Measurements from ENCODE around the gene ORC1. TPM values are rescaled to one million over a fixed set of nuclear protein-coding genes. Genes with fewer than 3 reads are reported as not detected.

ORC1 gene
- total RNA-seq, 2 donors from 2014 or later: 2.2 to 3.3 TPM

GRCh38 chr1:52343979-52344378 lies 60.2 kb downstream of the ORC1 start:
- Histone ChIP-seq H3K36me3 (no peaks in the 10 kb centered on the region), H3K4me1 (replicated peaks) (no peaks in the 10 kb centered on the region), H3K9me3 (no peaks in the 10 kb centered on the region), H3K4me3 (no peak overlapping the region), H3K27me3 (replicated peaks; ENCODE audit: insufficient read depth) (no peaks in the 10 kb centered on the region), H3K27ac (no peak overlapping the region)
- WGBS: 87% methylated on average over 3 of the region's 3 CpGs
- intact Hi-C loops (cut with DNase I): no loop called here
- DNase-seq (ENCODE audit: low spot score): no peak
- TF ChIP-seq, protein P1, sequence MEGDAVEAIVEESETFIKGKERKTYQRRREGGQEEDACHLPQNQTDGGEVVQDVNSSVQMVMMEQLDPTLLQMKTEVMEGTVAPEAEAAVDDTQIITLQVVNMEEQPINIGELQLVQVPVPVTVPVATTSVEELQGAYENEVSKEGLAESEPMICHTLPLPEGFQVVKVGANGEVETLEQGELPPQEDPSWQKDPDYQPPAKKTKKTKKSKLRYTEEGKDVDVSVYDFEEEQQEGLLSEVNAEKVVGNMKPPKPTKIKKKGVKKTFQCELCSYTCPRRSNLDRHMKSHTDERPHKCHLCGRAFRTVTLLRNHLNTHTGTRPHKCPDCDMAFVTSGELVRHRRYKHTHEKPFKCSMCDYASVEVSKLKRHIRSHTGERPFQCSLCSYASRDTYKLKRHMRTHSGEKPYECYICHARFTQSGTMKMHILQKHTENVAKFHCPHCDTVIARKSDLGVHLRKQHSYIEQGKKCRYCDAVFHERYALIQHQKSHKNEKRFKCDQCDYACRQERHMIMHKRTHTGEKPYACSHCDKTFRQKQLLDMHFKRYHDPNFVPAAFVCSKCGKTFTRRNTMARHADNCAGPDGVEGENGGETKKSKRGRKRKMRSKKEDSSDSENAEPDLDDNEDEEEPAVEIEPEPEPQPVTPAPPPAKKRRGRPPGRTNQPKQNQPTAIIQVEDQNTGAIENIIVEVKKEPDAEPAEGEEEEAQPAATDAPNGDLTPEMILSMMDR (IDR thresholded peaks at IDR 0.05): no peak
- no peak for TF ChIP-seq POLR2A (IDR thresholded peaks at IDR 0.05)
- no peak for TF ChIP-seq POLR2AphosphoS5 (IDR thresholded peaks at IDR 0.05)

DNA sequence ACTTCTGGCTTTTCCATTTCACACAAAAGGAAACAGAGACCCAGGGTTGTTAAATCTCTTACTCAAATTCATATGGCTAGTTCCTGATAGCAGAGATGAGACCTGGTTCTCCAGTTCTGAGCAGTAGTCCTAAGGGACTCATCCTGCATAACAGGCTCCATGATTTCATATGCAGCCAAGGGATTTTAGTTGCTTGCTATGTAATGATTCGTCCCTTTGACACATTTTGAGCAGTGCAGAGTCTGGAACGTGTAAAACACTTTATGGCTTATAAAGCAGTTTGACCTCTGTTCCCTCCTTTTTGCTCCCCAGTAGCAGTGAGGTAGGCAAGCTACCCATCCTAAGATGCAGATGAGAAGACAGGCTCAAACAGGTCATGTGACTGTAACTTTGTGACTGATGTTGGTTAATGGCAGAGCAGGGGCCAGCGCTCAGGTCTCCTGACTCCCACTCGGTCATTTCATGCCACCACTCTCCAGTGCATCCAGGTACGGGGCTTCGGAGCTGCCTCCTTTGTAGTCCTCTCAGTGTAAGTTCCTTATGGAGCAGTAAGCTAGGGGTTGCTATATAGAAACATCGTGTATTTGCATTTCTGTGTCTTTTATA lies 62.5 kb downstream of the ORC1 start:
- Histone ChIP-seq H3K27me3 (replicated peaks; ENCODE audit: insufficient read depth) (no peaks in the 10 kb centered on the region), H3K36me3 (no peaks in the 10 kb centered on the region), H3K27ac (no peak overlapping the region), H3K9me3 (no peaks in the 10 kb centered on the region), H3K4me3 (no peak overlapping the region), H3K4me1 (replicated peaks) (no peaks in the 10 kb centered on the region)
- no peak for DNase-seq (ENCODE audit: low spot score)
- intact Hi-C loops (cut with DNase I): no loop called here
- no peak for TF ChIP-seq POLR2AphosphoS5 (IDR thresholded peaks at IDR 0.05)
- no peak for TF ChIP-seq POLR2A (IDR thresholded peaks at IDR 0.05)
- TF ChIP-seq, protein P1 (IDR thresholded peaks at IDR 0.05): no peak
- WGBS: 68% methylated on average over 7 of the region's 7 CpGs

DNA sequence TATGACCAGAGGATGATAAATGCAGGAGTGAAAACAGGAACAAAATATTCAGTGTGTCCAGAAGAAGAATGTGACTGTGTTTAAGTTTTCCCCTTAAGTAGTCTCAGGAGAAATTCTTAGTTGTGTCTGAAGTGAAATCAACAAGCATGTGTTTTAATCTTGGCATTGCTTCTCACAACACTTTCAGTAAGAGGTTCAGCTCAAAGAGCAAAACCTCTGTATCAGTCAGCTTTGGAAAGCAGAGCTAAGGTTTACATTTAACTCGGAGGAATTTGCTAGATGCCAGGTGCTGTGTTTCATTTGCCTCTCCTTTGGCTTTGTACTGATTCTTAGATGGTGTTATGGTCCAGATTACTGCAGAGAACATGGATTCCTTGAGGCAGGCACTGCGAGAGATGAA lies 66.8 kb downstream of the ORC1 start:
- Histone ChIP-seq H3K9me3 (no peaks in the 10 kb centered on the region), H3K27me3 (replicated peaks; ENCODE audit: insufficient read depth) (no peaks in the 10 kb centered on the region), H3K27ac (no peak overlapping the region), H3K4me1 (replicated peaks) (no peaks in the 10 kb centered on the region), H3K4me3 (no peak overlapping the region), H3K36me3 (no peaks in the 10 kb centered on the region)
- WGBS: 83% methylated on average over 2 of the region's 2 CpGs
- TF ChIP-seq POLR2AphosphoS5 (IDR thresholded peaks at IDR 0.05) (no peak), POLR2A (IDR thresholded peaks at IDR 0.05) (no peak)
- TF ChIP-seq, protein P1 (IDR thresholded peaks at IDR 0.05): no peak
- intact Hi-C loops (cut with DNase I): no loop called here
- DNase-seq (ENCODE audit: low spot score): no peak

DNA sequence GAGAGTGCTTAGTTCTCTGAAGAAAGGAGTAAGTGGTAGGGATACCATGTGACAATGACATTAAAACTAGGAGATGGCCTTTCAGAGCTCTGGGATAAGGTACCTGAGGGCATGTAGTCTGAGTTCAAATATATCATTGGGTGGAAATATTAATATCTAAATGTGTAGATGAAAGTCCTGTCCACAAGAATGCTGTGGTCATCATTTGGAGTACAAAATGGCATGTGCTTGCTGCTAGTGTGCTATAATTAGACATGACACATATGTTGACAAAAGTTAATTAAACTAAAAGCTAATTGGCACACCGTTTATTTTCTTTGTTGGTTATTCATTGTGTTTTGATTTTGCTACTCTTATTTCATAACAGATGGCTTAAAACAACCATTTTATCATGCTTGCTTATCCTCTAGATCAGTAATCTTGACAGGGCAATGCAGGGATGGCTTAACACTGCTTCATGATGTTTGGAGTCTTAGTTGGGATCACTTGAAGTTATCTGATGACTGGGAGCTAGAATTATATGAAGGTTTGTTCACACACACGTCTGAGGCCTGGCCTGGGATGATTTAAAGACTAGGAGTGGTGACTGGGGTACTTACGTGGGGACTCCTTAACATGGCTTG lies 69.2 kb downstream of the ORC1 start:
- Histone ChIP-seq H3K4me1 (replicated peaks) (no peaks in the 10 kb centered on the region), H3K36me3 (no peaks in the 10 kb centered on the region), H3K4me3 (no peak overlapping the region), H3K27me3 (replicated peaks; ENCODE audit: insufficient read depth) (no peaks in the 10 kb centered on the region), H3K9me3 (no peaks in the 10 kb centered on the region), H3K27ac (no peak overlapping the region)
- 84% methylated on average over 3 of the region's 3 CpGs for WGBS
- no peak for TF ChIP-seq POLR2A (IDR thresholded peaks at IDR 0.05)
- no peak for TF ChIP-seq POLR2AphosphoS5 (IDR thresholded peaks at IDR 0.05)
- TF ChIP-seq, protein P1 (IDR thresholded peaks at IDR 0.05): no peak
- intact Hi-C loops (cut with DNase I): no loop called here
- DNase-seq (ENCODE audit: low spot score): no peak

- WGBS: 93% methylated on average over 1 of the region's 1 CpG
- intact Hi-C loops (cut with DNase I): no loop called here
Observed at GRCh38 chr1:52332411-52332810, 71.8 kb downstream of the ORC1 start.

More at GRCh38 chr1:52332411-52332810, 71.8 kb downstream of the ORC1 start:
- Histone ChIP-seq H3K36me3 (no peaks in the 10 kb centered on the region), H3K9me3 (no peaks in the 10 kb centered on the region), H3K4me3 (no peak overlapping the region), H3K27ac (no peak overlapping the region), H3K27me3 (replicated peaks; ENCODE audit: insufficient read depth) (no peaks in the 10 kb centered on the region), H3K4me1 (replicated peaks) (no peaks in the 10 kb centered on the region)
- TF ChIP-seq, protein P1 (IDR thresholded peaks at IDR 0.05): no peak
- TF ChIP-seq POLR2A (IDR thresholded peaks at IDR 0.05) (no peak), POLR2AphosphoS5 (IDR thresholded peaks at IDR 0.05) (no peak)
- DNase-seq (ENCODE audit: low spot score): no peak
